GM12878 (cell line): ENCODE data around the gene C1QTNF8. TPM values are rescaled to one million over a fixed set of nuclear protein-coding genes. Genes with fewer than 3 reads are reported as not detected.

Experiments
- ATAC-seq: fragments of 200-7000 bp; cut with Tn5 transposase; 3 replicates; pipeline ENCODE4 v1.9.1; 2020; ENCODE audit warnings: mild to moderate bottlenecking, moderate library complexity
- BruUV-seq: library from RNA; stranded (reverse); fragments of 400-500 nt; replicated peaks from 2 replicates; lab custom pipeline; 2021; lab: Mats Ljungman, UMichigan
- CTCF ChIA-PET: fragments of 300-600 bp; sonication (Branson Sonifier 250); formaldehyde crosslinking; extraction: SDS; loops from one replicate; lab custom pipeline; 2021; ENCODE audit warnings: inconsistent platforms; lab: Yijun Ruan, JAX
- POLR2A ChIA-PET: fragments of 350-600 bp; formaldehyde crosslinking; extraction: SDS; loops from one replicate; lab custom pipeline; 2021; ENCODE audit warnings: inconsistent platforms; lab: Charles Lee
- RAD21 ChIA-PET: fragments of 300-600 bp; sonication (Branson Sonifier 250); formaldehyde crosslinking; loops from one replicate; lab custom pipeline; 2023; ENCODE audit warnings: antibody characterized with exemption; ENCODE audit not compliant: unreplicated experiment; lab: Charles Lee
- SMC1A ChIA-PET: fragments of 300-600 bp; sonication (Branson Sonifier 250); formaldehyde crosslinking; loops from one replicate; lab custom pipeline; 2023; ENCODE audit not compliant: unreplicated experiment, uncharacterized antibody; lab: Charles Lee
- DNase-seq: peaks from one replicate; pipeline ENCODE4 v3.0.0-alpha.2; 2011; ENCODE audit warnings: low read depth, low spot score
- FAIRE-seq: peaks from 3 replicates; lab custom pipeline; 2011; peaks lifted over from hg19 to GRCh38; lab: Jason Lieb, UNC
- H2AFZ ChIP-seq: 2 replicates; pipeline ENCODE4 v1.6.0; 2011; ENCODE audit warnings: low read depth, low read length, control low read depth; ENCODE audit not compliant: control insufficient read depth
- H3K27ac ChIP-seq: 2 replicates; pipeline ENCODE4 v1.5.1; 2011; ENCODE audit warnings: control low read depth; ENCODE audit not compliant: control insufficient read depth, insufficient read depth
- H3K27me3 ChIP-seq, 2 experiments: replicated peaks in 1 of 2; 2 replicates each; pipeline versions ENCODE4 v1.6.0 to v1.6.1; 2011; ENCODE audit warnings: low read length in 1 of 2; ENCODE audit not compliant: control insufficient read depth in 2 of 2, insufficient read depth in 2 of 2
- H3K36me3 ChIP-seq, 2 experiments: 2 replicates each; pipeline ENCODE4 v1.5.1; 2011; ENCODE audit warnings: low read length in 1 of 2; ENCODE audit not compliant: control insufficient read depth in 2 of 2, insufficient read depth in 2 of 2
- H3K4me1 ChIP-seq: 2 replicates; pipeline ENCODE4 v1.6.1; 2011; ENCODE audit warnings: mild to moderate bottlenecking, low read length, moderate library complexity, mixed read lengths; ENCODE audit not compliant: control insufficient read depth, insufficient read depth
- H3K4me2 ChIP-seq: 2 replicates; pipeline ENCODE4 v1.6.0; 2011; ENCODE audit warnings: control low read depth; ENCODE audit not compliant: control insufficient read depth, insufficient read depth
- H3K4me3 ChIP-seq: fragments of 200-600 bp; sonication (generic); 2 replicates; pipeline ENCODE4 v1.5.1; 2016
- H3K79me2 ChIP-seq: 2 replicates; pipeline ENCODE4 v1.6.0; 2011; ENCODE audit warnings: low read length; ENCODE audit not compliant: control insufficient read depth, insufficient read depth
- H3K9ac ChIP-seq: 2 replicates; pipeline ENCODE4 v1.8.0; 2011; ENCODE audit warnings: low read length, control low read depth, mixed read lengths; ENCODE audit not compliant: control insufficient read depth, insufficient read depth
- H3K9me3 ChIP-seq: replicated peaks from 3 replicates; pipeline ENCODE4 v1.5.1; 2011; ENCODE audit warnings: mild to moderate bottlenecking, low read length; ENCODE audit not compliant: control insufficient read depth, insufficient read depth
- H4K20me1 ChIP-seq: 2 replicates; pipeline ENCODE4 v1.6.0; 2011; ENCODE audit not compliant: control insufficient read depth, insufficient read depth
- CTCF ChIP-seq, 3 experiments: IDR thresholded peaks in 2 of 3; conservative IDR thresholded peaks in 1 of 3; 2 replicates each; pipeline ENCODE4 v1.5.1; 2011; ENCODE audit warnings: low read depth in 3 of 3, low read length in 3 of 3, mild to moderate bottlenecking in 3 of 3, control low read depth in 2 of 3, moderate library complexity in 2 of 3, inconsistent platforms in 1 of 3, mixed read lengths in 1 of 3; ENCODE audit not compliant: control insufficient read depth in 2 of 3, insufficient read depth in 1 of 3; ENCODE audit errors: extremely low read depth in 1 of 3
- ELK1 ChIP-seq: IDR thresholded peaks from 2 replicates; pipeline ENCODE4 v1.6.1; 2012; ENCODE audit warnings: low read depth, low read length, improper control_type of control experiment
- PML ChIP-seq: IDR thresholded peaks from 2 replicates; pipeline ENCODE4 v1.6.1; 2012; ENCODE audit warnings: low read length, inconsistent platforms
- RELB ChIP-seq: fragments of 450-650 bp; IDR thresholded peaks from 2 replicates; pipeline ENCODE4 v1.6.1; 2017; ENCODE audit warnings: low read depth, mild to moderate bottlenecking, moderate library complexity
- SIX5 ChIP-seq: IDR thresholded peaks from 2 replicates; pipeline ENCODE4 v1.6.1; 2011; ENCODE audit warnings: mild to moderate bottlenecking, low read depth, low read length, moderate library complexity; ENCODE audit not compliant: severe bottlenecking
- SP1 ChIP-seq: IDR thresholded peaks from one replicate; pipeline ENCODE4 v1.6.1; 2011; ENCODE audit warnings: low read depth, low read length
- TBL1XR1 ChIP-seq: IDR thresholded peaks from 2 replicates; pipeline ENCODE4 v1.6.1; 2012; ENCODE audit warnings: low read depth, low read length, improper control_type of control experiment
- WGBS: methylation state at CpG from one replicate; pipeline ENCODE4 v1.1.6; 2016; ENCODE audit warnings: low lambda C conversion rate; ENCODE audit not compliant: insufficient replicate concordance, insufficient coverage; ENCODE audit errors: missing lambda C conversion rate; 5-methylcytosine and 5-hydroxymethylcytosine counted together
- in situ Hi-C: fragments of 300-500 bp; cut with MboI; formaldehyde crosslinking; loops from 9 replicates; pipeline ENCODE4 v1.14.3; 2018; ENCODE audit warnings: mixed read lengths
- intact Hi-C: fragments of 100-400 bp; cut with micrococcal nuclease; formaldehyde crosslinking; loops from one replicate; pipeline ENCODE4 v1.14.2; 2022; ENCODE audit not compliant: unreplicated experiment
- polyA plus RNA-seq, 11 experiments: library from polyadenylated mRNA; depleted of rRNA in 4 of 11; unstranded in 6 of 11; stranded (reverse) in 5 of 11; fragments of >200 nt; fragmentation: Nextera tagmentation in 4 of 11; fragmentation: Illumina TruSeq in 1 of 11; extraction: Ambion mirVana in 4 of 11; extraction: Trizol in 1 of 11; gene quantifications; 1 replicate in 1 of 11; 2 replicates in 10 of 11; pipeline versions ENCODE4 v1.2.1 to v1.2.3, GENCODE V29; 2011 to 2016; ENCODE audit warnings: inconsistent platforms in 2 of 11, missing spikeins in 2 of 11, low read depth in 1 of 11
- total RNA-seq, 4 experiments: library from RNA; depleted of rRNA in 3 of 4; stranded (reverse); fragments of >200 nt in 3 of 4; fragmentation: Illumina TruSeq in 1 of 4; extraction: Trizol in 1 of 4; gene quantifications; 2 replicates each; pipeline versions ENCODE4 v1.2.1 to v1.2.3, GENCODE V29; 2013 to 2021

Gene C1QTNF8
- total and polyA plus RNA-seq, 10 of the 15 experiments (the other 5 are each of a cell fraction or from before 2014, with no cell fraction given) = not detected

GRCh38 chr16:1141191-1141590, 45.1 kb upstream of the C1QTNF8 start:
- no TSS peak for BruUV-seq
- FAIRE-seq = no peak
- Histone ChIP-seq H3K27ac (no peak overlapping the region), H3K36me3 (no peaks in the 10 kb centered on the region), H4K20me1 (no peaks in the 10 kb centered on the region), H3K9me3 (no peaks in the 10 kb centered on the region), H3K79me2 (no peaks in the 10 kb centered on the region), H3K4me1 (no peaks in the 10 kb centered on the region), H2AFZ (no peak overlapping the region), H3K27me3 (no peaks in the 10 kb centered on the region), H3K9ac (no peak overlapping the region), H3K4me2 (no peak overlapping the region), H3K4me3 (no peak overlapping the region)
- in situ Hi-C loops = no loop called here
- DNase-seq = no peak
- SMC1A ChIA-PET = no interaction called here
- RAD21 ChIA-PET = interaction anchor here (0.6 kb wide), 1 partner anchor 387 kb away, joined by 3 read pairs; no protein-coding TSS in a partner anchor
- CTCF ChIA-PET = no interaction called here
- TF ChIP-seq PML (no peak), ELK1 (no peak), SIX5 (no peak), CTCF (IDR thresholded peaks at IDR 0.05 in 2 of 3, conservative IDR thresholded peaks at IDR 0.05 in 1 of 3; ENCODE audit: control insufficient read depth in 2 of 3, extremely low read depth in 1 of 3, insufficient read depth in 1 of 3, low read depth in 3 of 3, low read length in 3 of 3) (no peak), TBL1XR1 (no peak), RELB (no peak), SP1 (no peak)
- ATAC-seq = no peak
- intact Hi-C loops = no loop called here
- POLR2A ChIA-PET = no interaction called here
- WGBS = 22% methylated on average over 6 of the region's 8 CpGs
